ENCODE results near the gene CYP27C1.
A peak's percentile ranks its signal among the peaks of the same experiment; 100 is the strongest.

CYP27C1 gene

DNA sequence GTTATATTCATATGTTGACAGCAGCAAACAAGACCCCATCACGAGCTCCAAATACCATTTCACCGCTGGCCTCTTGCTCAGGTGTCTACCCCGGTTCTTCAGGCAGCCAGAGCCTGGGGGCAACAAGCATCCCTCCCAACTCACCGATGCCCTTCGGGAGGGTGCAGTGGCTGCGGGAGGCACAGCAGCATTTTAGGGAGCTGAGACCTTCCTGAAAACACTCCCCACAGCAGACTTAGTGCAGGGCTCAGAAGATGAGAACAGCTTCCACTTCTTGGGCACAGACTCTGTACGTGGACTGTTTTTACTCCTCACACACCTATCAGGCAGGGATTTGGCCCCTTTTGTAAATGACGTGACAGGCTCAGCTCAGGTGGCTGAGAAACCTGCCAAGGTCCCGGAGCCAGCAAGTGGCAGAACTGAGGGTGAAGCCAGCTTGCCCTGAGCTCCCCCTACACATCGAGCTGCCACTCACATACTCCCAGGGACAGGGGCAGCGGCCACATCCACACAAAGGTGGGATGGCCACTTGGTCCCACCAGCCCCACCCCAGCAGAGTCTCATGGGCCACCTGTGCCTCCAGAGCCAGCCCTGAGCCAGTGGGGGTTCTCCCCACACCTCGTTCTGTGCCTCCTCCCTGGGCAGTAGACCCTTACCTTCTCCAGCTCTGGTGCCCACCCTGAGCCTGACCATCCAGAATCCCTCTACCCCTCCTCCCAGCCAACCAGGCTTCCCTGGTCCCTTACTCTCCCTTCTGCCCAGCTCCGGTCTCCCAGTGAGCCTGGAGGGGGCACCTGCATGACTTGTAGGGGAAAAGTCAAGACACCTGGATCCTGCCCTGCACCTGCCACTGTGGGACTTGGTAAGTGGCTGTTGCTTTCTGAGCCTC lies 28.5 kb downstream of the CYP27C1 start:
- DNase-seq, result no peak

DNA sequence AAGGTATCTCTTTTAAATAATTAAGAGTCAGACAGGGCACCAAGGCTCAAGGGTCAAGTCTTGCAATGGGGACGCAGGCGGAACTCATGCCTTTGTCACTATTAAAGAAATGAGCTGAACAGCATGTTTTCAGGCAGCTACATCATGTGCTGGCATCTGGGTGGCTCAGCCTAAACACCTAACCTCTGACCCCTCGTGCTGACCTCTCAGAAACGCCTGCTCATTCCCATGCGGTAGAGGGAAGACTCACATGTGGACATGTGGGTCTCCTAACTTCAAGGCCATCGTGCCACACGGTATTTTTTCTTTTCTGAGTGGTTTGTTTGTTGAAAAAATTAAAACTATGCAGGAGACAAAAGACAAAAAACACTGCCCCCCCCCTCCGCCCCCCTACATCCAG lies 31.3 kb downstream of the CYP27C1 start:
- no peak for DNase-seq

DNA sequence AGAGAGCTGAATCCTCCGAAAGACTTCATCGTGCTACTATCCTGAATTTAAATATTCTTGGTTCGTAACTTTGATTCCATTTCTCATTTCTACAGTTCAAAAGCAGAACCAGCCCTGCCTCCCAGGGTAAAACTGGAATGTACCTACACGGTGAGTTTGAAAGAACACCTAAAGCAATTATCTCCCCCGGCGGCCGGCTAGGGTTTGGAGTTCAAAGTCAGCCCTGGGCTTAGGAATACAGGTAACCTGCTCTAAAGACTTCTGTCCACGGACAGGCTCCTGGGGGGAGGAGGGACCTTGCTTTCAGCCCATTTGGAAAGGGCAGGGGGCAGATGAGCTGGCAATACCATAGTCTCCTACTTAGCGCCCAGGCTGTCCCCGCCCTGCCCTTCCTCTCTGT lies 32.3 kb downstream of the CYP27C1 start:
- no peak for DNase-seq

DNA sequence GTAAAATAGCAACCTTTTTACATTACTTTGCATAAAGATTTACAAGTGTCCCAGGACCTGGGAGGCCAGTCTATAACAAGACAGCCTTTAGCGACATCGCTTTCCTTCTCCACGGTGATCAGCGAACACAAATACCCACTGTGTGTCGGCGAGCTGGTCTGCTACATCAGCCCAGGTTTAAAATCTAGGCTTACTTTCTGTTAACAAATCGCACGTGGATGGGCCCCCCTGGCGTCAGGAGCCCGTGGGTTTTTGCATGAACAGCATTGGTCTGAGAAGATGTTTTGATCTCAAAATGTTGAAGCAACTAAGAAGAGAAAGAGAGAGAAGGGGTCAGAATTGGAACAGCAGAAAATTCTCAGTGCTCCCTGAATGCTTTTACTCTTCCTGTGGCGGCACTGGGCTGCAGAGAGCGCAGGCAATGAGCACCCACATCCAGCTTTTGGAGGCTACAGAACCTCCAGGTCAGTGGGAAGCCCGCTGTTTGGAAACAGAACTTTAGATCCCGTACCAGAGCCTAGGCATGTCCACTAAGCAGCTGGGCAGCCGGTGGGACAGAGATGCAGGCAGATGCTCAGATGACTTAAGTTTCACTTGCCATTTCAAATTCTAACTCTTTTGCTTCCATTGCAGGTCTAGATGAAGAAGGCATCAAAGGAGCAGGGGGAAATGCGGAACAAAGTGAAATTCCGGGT lies 32.9 kb downstream of the CYP27C1 start:
- no peak for DNase-seq

DNA sequence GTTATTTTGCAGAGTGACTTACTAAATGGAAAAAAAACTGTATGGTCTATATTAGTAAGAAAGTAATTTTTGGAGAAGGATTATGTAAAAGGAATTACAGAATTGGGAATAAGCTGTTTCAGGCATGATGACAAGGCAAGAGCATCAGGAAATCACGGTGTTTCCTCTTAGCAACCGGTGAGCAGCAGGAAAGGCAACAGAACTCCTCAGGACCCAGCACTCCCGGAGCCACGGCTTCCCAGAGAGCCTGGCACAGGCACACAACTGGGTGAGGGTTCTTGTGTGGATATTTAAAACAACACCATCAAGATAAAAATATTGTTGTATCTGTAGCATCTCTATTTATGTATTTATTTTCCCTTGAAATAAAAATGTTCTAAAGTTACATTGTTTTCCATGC lies 34.4 kb downstream of the CYP27C1 start:
- no peak for DNase-seq

DNA sequence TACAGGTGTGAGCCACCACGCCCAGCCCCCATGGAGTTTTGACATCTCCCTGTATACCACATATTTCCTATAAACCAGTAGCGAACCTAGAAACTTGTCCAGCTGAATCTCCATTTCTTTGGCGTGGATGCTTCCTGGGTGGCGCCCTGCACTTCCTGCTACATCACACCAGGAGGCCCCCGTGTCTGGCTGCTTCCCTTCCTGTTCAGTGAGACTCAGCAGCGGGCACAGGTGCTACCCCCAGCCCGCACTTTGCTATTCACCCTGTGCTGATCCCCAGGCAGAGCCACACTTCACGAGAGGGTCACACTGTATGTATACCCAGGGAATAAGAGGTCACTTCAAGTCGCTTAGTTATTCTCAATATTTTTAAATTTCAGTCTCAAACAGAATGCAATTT lies 35.0 kb downstream of the CYP27C1 start:
- DNase-seq, result no peak

DNA sequence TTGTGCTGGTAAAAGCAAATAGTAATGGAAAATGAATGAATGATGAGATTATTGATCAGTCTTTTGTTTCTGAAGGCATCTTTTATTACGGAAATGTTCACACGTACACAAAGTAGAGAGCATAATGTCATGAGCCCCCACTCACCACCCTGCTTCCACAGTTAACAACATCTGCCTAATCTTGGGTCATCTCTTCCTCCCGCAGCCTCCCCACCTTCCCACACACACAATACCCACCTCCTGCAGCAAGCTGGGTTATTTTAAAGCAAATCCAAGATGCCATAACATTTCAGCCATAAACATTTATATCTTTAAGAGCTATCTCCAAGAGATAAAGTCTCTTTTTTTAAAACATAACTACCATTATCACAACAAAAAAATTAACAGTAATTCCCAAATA lies 36.3 kb downstream of the CYP27C1 start:
- DNase-seq, result no peak

DNA sequence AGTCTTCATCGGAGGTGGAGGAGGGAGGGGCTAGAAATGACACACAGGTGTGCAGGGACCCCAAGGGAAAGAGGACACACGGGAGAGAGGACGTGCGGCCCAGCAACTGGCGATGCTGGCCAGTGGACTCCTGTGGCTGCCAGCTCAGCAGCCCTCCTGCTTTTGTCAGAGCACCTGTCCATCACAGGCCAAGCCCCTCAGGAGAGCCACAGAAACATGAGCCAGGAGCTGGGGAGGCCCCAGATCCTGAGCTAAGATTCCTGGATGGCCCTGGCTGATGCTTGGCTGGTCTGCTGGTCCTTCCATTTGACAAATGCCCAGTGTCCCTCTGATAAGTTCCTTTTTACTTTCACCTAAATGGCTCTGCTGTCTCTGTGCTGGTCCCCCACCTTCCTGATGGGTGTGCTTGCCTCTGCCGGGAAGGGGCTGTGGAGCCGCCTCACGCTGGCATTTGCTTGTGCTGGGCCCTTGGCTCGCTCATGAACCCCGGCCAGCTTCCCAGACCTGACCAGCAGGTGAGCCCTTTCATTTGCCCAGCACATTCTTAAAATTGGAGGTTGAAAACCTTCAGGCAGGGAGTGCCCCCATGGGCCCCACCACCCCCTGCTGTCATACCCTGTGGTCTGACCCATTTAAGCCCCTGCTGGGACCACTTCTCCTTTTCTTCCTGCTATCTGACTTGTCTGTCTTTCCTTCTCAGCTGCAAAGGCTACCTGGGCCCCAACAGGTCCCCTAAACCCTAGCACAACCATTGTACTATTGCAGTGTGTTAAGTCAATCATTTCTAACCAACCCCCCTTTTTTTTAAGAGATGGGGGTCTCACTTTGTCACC lies 37.3 kb downstream of the CYP27C1 start:
- no peak for DNase-seq

DNA sequence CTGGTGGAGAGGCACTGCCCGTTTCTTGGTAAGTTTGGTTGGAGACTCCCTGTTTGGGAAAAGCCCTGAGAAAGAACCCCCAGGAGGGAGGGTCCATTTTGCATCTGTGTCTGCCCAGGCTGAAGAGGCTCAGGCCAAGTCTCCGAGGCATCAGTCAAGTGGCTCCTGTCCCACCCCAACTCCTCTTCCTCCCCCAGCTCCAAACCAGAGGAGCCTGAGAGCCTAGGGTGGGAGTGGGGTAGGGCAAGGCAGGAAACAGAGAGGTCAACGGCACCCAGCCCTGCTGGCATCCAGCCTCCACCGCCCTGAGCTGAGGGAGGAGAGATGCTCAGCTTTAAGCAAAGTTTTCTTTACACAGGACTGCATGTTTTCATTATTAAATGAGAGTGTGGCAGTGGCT lies 38.2 kb downstream of the CYP27C1 start:
- DNase-seq, result no peak

DNA sequence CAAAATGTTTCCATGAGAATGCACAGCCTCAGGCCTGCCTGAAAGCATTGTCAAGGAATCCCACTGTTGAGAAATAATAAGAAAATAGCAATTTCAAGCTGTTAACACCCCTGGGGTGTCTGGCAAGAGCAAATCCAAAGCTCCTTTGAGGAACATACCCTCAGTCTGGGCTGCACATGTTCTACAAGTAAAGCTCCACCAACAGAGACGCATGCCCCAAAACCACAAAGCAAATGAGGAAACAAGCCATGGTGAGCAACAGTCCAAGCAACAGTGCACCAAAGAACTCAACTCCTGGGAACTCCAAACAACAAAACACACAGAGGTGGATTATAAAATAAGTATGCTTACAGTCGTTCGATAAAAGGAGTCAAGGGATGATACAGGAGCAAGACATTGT lies 40.3 kb downstream of the CYP27C1 start:
- DNase-seq, result no peak

DNA sequence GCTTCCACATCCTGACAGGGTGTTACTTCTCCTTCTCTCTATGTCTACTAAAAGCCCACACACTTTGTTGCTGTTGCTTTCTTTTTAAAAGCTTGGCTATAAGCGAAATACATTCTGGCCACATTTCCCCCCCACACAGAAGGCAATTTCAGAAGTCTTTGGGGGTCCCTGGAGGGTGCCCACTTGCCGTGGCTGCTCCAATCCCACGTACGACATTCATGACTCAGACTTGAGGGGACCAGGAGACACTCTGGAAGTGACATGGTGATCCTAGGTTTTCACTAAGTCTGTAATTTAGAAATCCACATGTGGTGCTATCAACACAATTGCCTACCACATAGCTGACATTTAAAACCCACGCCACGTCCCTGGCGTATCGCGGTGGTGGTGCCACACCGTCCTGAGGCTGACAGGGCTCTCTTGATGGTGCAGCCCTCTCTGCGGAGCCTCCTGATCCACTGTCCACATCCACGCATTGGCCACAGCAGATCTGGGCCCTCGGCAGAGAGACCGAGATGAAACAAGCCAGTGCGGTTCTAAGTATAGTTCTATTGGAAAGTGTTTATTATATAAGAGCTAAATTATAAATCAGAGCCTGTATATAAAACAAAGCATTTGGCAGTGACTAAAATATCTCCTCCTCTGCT lies 42.4 kb downstream of the CYP27C1 start:
- DNase-seq, result no peak

DNA sequence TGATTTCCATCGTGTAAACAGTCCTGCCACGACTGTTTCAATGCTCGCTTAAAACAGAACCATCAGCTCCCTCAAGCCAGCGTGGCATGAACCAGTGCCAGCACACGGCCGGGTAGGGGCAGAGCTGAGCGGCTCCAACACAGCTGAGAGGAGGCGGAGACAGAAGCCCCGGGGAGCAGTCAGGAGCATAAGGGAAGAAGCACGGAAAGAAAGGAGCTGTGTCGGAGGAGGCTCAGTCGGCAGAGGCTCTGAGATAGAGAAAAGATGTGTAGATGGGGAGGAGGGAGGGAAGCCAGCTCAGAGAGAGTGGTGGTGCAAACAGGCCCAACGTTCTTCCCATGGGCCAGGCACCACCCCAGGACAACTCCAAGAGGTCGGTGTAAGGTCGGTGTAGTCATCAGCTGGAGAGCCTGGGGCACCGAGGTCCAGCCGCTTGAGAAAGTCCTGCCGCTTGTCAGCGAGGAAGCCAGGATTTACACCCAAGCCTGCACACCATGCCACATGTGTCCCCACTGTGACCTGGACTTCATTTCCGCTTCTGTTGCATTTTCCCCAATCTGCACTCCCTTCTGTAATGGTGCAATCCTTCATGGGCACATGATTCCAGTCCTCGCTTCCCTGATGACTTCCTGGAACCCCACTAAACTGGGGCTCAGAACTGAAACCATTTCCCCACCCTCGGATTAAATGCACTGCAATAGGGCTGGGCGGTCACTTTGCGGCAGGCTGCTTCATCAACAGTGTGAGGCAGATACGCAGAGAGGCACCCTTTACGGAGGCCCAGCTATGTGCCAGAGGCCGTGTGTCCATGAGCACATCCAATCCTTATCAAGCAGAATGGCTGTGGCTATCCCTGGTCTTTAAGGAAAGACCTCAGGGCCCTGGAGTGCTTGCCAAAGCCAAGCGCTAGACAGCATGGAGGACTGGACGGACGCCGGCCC lies 43.5 kb downstream of the CYP27C1 start:
- peak; percentile 56 for DNase-seq

DNA sequence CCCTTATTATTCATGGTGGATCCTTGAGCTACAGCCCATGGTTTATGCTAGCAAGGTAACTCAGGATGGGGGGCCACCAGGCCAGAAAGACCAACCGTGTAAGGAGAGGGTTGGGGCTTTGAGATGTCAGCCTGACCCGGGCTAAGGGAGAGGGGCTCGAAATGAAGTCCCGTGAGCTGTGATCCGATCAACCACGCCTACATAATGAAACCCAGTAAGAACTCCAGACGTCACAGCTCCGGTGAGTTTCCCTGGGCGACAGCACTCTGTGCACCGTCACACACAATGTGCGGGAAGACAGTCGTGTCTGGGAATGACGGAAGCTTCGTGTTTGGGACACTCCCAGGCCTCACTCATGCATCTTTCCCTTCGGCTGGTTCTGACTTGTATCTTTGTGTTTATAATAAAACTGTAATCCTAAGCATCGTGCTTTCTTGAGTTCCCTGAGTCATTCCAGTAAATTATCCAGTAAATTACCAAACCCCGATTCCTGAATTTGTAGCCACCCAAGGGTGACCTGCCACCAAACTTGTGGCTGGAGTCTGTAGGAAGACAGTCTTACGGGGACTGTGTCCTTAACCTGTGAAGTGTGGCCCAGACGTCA lies 44.2 kb downstream of the CYP27C1 start:
- peak; percentile 65 for DNase-seq

DNA sequence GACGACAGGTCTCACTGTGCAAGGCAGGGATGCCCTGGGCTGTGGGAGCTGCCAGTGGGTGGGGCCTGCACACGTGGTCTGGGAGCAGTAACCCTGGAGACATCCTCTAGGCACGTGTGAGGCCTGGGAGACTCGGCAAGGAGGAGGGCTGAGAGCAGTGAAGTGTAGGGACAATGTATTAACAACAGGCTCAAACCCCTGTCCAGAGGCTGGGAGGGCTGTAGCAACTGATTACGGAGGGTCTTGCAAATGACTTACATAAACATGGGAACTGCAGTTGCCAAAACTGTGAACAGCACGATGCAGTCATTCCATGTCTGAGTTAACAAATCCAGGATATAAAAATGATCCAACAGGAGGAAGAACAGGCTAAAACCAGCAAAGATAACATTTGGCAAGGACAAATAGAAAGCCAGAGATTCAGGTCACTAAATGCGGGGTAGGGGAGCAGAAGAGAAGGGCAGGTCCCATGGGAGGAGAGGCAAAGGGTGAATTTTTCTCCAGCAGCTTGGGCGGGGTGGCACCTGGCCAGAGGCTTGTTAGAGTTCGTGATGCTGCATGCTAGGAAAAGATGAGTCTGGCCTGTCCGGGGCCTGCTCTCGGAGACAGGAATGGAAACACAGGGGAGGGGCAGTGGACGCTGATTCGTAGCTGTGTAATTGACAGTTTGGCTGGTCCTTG lies 44.9 kb downstream of the CYP27C1 start:
- no peak for DNase-seq

DNA sequence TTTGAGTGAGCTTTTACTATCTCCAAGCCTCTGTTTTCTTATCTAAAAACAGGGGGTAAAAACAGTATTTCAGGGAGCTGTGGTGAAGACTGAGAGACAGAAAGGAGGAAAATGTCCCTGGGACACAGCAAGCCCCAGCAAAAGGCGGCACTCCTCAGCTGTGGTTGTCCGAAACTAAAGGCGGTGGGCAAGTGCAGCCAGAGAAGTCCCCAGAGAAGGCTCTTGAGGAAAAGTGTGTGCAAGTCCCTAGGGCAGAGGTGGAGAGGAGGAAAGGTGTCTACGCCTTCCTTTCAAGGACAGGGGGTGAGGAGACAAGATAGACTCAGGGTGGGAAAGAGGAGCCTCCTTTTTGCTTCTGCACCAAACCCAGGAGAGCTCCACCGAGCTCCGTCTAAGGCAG lies 45.5 kb downstream of the CYP27C1 start:
- no peak for DNase-seq

DNA sequence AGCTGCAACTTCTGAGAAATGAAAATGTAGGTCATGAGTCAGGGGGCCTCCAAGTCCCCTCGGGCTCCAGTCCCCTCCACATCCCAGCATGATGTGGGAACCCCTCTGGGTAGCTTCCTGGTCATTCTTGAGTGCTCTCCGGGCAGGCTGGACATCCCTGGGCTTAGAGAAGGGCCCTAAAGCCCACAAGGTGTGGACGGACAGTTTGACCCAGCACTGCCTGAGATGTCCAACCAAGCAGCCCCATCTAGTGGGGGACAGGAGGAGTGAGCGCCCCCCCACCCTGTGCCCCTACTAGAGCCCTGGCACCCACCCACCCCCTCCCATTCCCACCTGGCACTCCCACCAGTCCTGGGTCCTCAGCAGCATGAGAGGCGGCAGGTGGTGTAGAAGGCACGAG lies 46.0 kb downstream of the CYP27C1 start:
- DNase-seq, result no peak

DNA sequence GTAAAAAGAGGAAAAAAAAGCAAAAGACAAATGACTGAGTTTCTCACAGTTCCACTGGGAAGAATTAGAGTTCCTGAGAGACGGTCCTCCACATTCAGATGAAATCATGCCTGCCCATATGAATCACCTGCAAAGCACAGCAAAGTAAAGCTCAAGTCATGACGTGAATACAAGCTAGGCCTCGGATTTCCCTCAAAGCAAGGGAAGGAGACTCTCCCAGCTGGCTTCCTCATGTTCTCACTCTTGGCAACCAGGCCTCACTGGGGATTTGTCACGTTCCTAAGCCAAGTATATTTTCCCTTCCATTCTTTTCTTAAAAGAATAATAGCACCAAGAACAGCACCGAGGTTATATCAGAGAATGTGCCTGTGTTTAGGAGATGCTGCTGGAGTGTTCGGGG lies 47.0 kb downstream of the CYP27C1 start:
- no peak for DNase-seq

DNA sequence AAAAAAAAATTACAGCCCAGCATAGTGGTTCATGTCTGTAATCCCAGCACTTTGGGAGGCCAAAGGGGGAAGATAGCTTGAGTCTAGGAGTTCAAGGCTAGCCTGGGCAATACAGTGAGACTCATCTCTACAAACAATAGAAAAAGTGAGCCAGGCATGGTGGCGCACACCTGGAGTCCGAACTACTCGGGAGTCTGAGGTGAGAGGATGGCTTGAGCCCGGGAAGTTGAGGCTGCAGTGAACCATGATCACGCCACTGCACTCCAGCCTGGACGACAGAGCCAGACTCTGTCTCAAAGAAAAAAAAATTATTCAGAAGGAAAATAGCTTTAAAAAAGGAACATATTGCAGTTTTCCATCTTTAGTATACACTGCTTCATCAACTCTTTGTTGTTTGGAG lies 47.8 kb downstream of the CYP27C1 start:
- no peak for DNase-seq

DNA sequence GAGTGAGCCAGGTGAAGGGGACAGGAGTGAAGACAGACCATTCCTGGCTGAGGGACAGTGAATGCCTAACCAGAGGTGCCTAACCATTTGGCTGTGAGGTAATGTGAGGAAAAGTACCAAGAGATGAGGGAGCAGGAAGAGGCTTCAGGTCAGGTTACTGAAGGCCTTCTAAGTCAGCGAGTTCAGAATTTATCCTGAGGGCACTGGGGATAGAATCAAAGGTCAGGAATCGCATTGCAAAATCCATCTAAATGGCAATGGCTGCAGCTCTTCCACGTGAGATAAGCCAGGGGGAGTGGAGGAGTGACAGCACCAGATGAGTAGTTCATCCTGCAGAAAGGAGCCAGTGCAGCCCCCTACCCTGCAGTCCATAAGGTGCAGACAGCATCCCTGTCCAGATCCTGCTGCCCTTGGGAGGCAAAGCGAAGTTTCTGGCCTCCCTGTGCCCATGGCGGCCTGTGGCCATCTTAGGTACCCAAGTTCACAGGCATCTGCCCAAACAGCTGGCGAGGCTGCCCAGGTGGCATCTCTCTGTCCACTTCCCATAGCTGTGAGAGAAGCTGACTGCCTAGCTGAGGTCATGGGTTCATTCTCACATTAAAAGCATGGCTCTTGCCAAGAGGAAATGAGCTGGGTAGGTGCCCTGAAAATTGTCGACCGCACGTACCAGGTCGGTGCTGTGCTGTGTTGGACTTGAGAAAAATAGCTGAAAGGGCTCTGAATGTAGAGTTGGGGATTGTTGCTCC lies 49.5 kb downstream of the CYP27C1 start:
- DNase-seq, result no peak

DNA sequence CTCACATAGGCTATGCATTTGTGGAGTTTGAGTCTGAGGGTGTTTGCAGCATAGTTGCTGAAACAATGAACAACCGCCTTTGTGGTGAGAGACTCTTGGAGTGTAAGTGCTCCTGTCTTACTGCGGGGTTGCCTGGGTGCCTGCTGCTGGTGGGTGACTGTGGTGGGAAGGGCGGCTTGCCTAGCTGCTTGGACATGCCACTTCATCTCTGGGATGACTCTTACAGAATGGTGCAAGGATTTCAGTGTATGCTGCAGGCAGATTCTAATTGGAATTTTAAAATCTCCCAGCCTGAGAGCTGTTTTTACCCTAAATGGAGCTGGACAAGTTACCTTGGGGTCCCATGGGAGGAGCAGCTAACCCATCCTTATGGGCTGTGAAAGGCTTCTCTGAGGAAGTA lies 50.1 kb downstream of the CYP27C1 start:
- no peak for DNase-seq

Data from T1000 (cell line).